ENCODE results near the gene PNPT1. TPM values are rescaled to one million over a fixed set of nuclear protein-coding genes. Genes with fewer than 3 reads are reported as not detected.

PNPT1 gene
- 14.3 and 22.2 TPM in 2 replicates for total RNA-seq (2012; rRNA removed)
- 9.1 and 11.2 TPM in 2 replicates for polyA plus RNA-seq (2012; rRNA removed)
- polyA plus RNA-seq (2012; cell fraction: cytosol; rRNA removed): 1.4 and 1.6 TPM in 2 replicates
- polyA plus RNA-seq (2012; cell fraction: nucleus; rRNA removed; ENCODE audit: low replicate concordance): 2.1 and 7.1 TPM in 2 replicates
- Bru-seq, nascent RNA: percentile 70 among the genes with signal in this experiment
- BruChase-seq, experiment 1, labeled RNA remaining after a 6-hour chase: percentile 73 among the genes with signal in this experiment
- BruChase-seq, experiment 2, labeled RNA remaining after a 2-hour chase: percentile 68 among the genes with signal in this experiment
- long read RNA-seq, full-length matches to known transcripts: 42 of 57 reads
- long read RNA-seq, partial matches to known transcripts: 2 of 57 reads
- long read RNA-seq, other reads (novel, unspliced or antisense): 13 of 57 reads

DNA sequence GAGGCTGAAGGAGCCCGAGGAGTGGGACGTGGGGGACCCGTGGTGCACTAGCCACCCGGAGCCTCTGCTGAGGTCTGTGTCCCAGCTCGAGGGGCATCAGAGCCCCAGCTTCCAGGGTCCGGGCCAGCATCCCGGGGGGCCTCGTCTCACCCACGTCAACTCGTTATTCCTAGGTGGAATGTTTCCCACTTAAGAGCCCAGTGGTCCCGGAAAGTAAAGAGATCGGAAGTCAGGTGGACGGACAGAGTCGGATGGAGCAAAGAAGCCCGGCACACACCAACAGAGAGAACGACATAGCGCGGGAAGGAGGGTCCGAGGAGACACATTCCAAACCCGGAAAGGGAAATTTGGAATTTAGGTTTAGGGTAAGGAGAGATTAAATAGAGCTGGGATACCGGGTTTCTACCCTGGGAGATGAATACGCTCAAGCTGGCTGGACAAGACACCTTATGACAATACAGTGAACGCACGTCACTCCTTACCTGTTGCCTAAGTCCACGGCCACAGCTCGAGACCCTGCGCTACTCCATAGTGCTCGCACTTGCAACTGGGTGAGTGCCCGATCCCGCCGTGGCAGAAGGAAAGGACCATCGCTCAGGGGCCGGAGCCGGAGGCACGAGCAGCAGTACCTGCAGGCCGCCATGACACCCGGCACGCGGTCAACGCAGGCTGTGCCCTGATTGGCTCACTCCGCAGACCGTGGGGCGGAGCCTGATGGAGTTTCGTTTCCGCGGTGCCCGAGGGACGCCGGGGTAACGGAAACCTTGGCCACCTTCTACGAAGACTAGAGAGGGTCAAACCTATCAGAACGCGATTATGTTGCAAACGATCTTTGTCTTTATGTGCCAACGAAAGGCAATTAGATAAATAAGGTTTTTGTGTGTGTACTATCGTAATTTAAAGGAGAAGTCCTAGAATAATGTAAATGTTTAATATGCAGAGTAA is at the start of gene PNPT1:
TSS of gene PNPT1 (minus strand) at position 664 of the 945 bp plus-strand sequence. CDS start at position 643, 21 bp downstream.
- ATAC-seq (ENCODE audit: low read depth): peak; percentile 100
- dilution Hi-C loops (cut with HindIII; ENCODE audit: low sequenced_read_pairs, unreplicated experiment) (no loop called here), intact Hi-C loops (cut with micrococcal nuclease) (no loop called here), in situ Hi-C loops (cut with MboI; ENCODE audit: low sequenced_read_pairs) (no loop called here)
- H3K27ac ChIP-seq (ENCODE audit: insufficient read depth, low read length): peak within 1 kb of the TSS; percentile 77
- POLR2A ChIA-PET (ENCODE audit: unreplicated experiment): no interaction called here
- H3K23ac ChIP-seq (ENCODE audit: low read depth, low read length): peak within 1 kb of the TSS; percentile 95
- H3K18ac ChIP-seq (ENCODE audit: low read depth, low read length): no peak within 1 kb of the TSS
- peak within 1 kb of the TSS; percentile 62; the same call in 1 of the 2 replicates for H2AK5ac ChIP-seq (ENCODE audit: low read depth, low read length)
- H4K91ac ChIP-seq (ENCODE audit: insufficient read depth, low read depth, low read length): peak within 1 kb of the TSS; percentile 78
- peak within 1 kb of the TSS; percentile 99 for H2AFZ ChIP-seq (replicated peaks; ENCODE audit: low read length, poor library complexity)
- peaks cover 22 to 28% of the 10 kb centered on the region in 2 experiments; a peak in 3 of 4 replicates for H3K79me1 ChIP-seq (ENCODE audit: low read depth in 1 of 2, low read length in 2 of 2)
- WGBS, 2 experiments (ENCODE audit: extremely low coverage in 2 of 2, insufficient read length in 1 of 2): 0% methylated on average over 26 of the region's 56 CpGs; no CpG with 5 or more reads in 1 of the 2 experiments
- peak within 1 kb of the TSS; percentile 91 for H3K14ac ChIP-seq (replicated peaks; ENCODE audit: low read depth, low read length)
- H4K8ac ChIP-seq (ENCODE audit: low read depth in 2 of 2, low read length in 2 of 2): peak within 1 kb of the TSS; percentile 57 to 98
- H4K5ac ChIP-seq (ENCODE audit: low read depth, low read length): peak within 1 kb of the TSS; percentile 87
- TF ChIP-seq POLR2A (IDR thresholded peaks at IDR 0.05; ENCODE audit: low read depth, low read length) (0 out of 2 replicates have a peak, but pooled peaks have one; percentile 28), CEBPB (IDR thresholded peaks at IDR 0.05; ENCODE audit: low read depth, low read length) (peak; percentile 75), CHD1 (IDR thresholded peaks at IDR 0.05; ENCODE audit: low read depth, low read length) (no peak), MAFK (IDR thresholded peaks at IDR 0.05; ENCODE audit: low read depth, low read length) (no peak), BHLHE40 (IDR thresholded peaks at IDR 0.05; ENCODE audit: low read depth, low read length) (peak; percentile 57; the same call in 1 of the 2 replicates), MXI1 (IDR thresholded peaks at IDR 0.05; ENCODE audit: borderline replicate concordance, low read depth, low read length) (peak; percentile 97)
- TF ChIP-seq, protein P1, sequence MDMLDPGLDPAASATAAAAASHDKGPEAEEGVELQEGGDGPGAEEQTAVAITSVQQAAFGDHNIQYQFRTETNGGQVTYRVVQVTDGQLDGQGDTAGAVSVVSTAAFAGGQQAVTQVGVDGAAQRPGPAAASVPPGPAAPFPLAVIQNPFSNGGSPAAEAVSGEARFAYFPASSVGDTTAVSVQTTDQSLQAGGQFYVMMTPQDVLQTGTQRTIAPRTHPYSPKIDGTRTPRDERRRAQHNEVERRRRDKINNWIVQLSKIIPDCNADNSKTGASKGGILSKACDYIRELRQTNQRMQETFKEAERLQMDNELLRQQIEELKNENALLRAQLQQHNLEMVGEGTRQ (IDR thresholded peaks at IDR 0.05; ENCODE audit: low read depth, low read length): peak; percentile 85
- H3K4me1 ChIP-seq (ENCODE audit: control insufficient read depth, insufficient read depth, low read length): no peaks in the 10 kb centered on the region
- 0 out of 2 replicates have a peak within 1 kb of the TSS, but pooled peaks have one; percentile 63 for H3K56ac ChIP-seq (ENCODE audit: extremely low read depth, insufficient read depth, low read length)
- H3K27me3 ChIP-seq (ENCODE audit: control insufficient read depth, insufficient read depth, low read length): no peaks in the 10 kb centered on the region; the same call in 1 of the 2 replicates
- CTCF ChIA-PET: no interaction called here
- peak; percentile 91 for DNase-seq
- no peaks in the 10 kb centered on the region for H4K20me1 ChIP-seq (ENCODE audit: insufficient read depth, low read length)
- H2BK120ac ChIP-seq (ENCODE audit: low read depth, low read length): no peak within 1 kb of the TSS
- H3K9ac ChIP-seq (ENCODE audit: low read depth, low read length): peak within 1 kb of the TSS; percentile 89
- H3K4me2 ChIP-seq (ENCODE audit: low read depth, low read length): peak within 1 kb of the TSS; percentile 74
- no peak within 1 kb of the TSS for H2BK20ac ChIP-seq (ENCODE audit: low read depth, low read length)
- no TSS peak for BruUV-seq (replicated peaks)
- peak within 1 kb of the TSS; percentile 72 for H2BK5ac ChIP-seq (ENCODE audit: low read depth, low read length, poor library complexity, severe bottlenecking)
- H3K4ac ChIP-seq (ENCODE audit: low read depth, low read length): peak within 1 kb of the TSS; percentile 91
- H3K36me3 ChIP-seq (ENCODE audit: control insufficient read depth, insufficient read depth, low read length): no peaks in the 10 kb centered on the region
- peaks cover 3% of the 10 kb centered on the region; the same call in 1 of the 2 replicates for H3K9me1 ChIP-seq (ENCODE audit: insufficient read depth, low read length)
- H2AK9ac ChIP-seq (replicated peaks; ENCODE audit: low read depth, low read length, poor library complexity): peak within 1 kb of the TSS; percentile 93
- no peak within 1 kb of the TSS for H2BK15ac ChIP-seq (ENCODE audit: low read depth, low read length)
- no peaks in the 10 kb centered on the region for H3K9me3 ChIP-seq (ENCODE audit: control insufficient read depth, insufficient read depth, low read length)
- peak within 1 kb of the TSS; percentile 91 for H3K4me3 ChIP-seq (ENCODE audit: insufficient read depth, low read depth, low read length)

All from IMR-90 (cell line).